K562 (cell line): ENCODE results near the gene THAP11. TPM values are rescaled to one million over a fixed set of nuclear protein-coding genes. Genes with fewer than 3 reads are reported as not detected.
A peak's percentile ranks its signal among the peaks of the same experiment; 100 is the strongest.

ENCODE experiments used
- CBX8 ChIP-seq: fragments of 200-600 bp; sonication (generic); IDR thresholded peaks from 2 replicates; pipeline ENCODE4 v1.6.1; 2012; ENCODE audit warnings: borderline replicate concordance, mixed run types, low read depth, mild to moderate bottlenecking, moderate library complexity, mixed read lengths, low read length, control low read depth, inconsistent platforms; ENCODE audit not compliant: poor library complexity, severe bottlenecking; ENCODE audit errors: extremely low read depth
- E2F1 ChIP-seq: sonication (generic); formaldehyde crosslinking; IDR thresholded peaks from 2 replicates; pipeline ENCODE4 v1.8.1; 2023; ENCODE audit warnings: mild to moderate bottlenecking, missing genetic modification reagents, moderate library complexity
- HMG20B ChIP-seq: fragments of 250-450 bp; sonication (Bioruptor Pico); IDR thresholded peaks from 2 replicates; pipeline ENCODE4 v1.5.0; 2021; ENCODE audit warnings: mild to moderate bottlenecking
- HNRNPL ChIP-seq: fragments of 200-400 bp; formaldehyde crosslinking; IDR thresholded peaks from 2 replicates; pipeline ENCODE4 v1.6.1; 2017; ENCODE audit warnings: low read depth, mild to moderate bottlenecking, low read length
- ILK ChIP-seq: fragments of 450-650 bp; IDR thresholded peaks from 2 replicates; pipeline ENCODE4 v1.6.1; 2016; ENCODE audit warnings: missing genetic modification characterization, low read depth, mild to moderate bottlenecking, missing compliant biosample characterization, moderate library complexity, borderline replicate concordance
- KHSRP ChIP-seq: fragments of 450-650 bp; IDR thresholded peaks from 2 replicates; pipeline ENCODE4 v1.6.1; 2017
- KLF10 ChIP-seq: fragments of 250-450 bp; sonication (Bioruptor Pico); IDR thresholded peaks from 2 replicates; pipeline ENCODE4 v1.6.1; 2021; ENCODE audit warnings: matching md5 sums
- L3MBTL2 ChIP-seq: fragments of 450-650 bp; IDR thresholded peaks from 2 replicates; pipeline ENCODE4 v1.6.1; 2016; ENCODE audit warnings: mild to moderate bottlenecking, moderate library complexity
- MEF2D ChIP-seq: conservative IDR thresholded peaks from 2 replicates; pipeline ENCODE4 v1.6.1; 2016; ENCODE audit warnings: low read depth, missing genetic modification characterization, missing compliant biosample characterization
- MIER1 ChIP-seq: fragments of 450-650 bp; IDR thresholded peaks from 2 replicates; pipeline ENCODE4 v1.6.1; 2016; ENCODE audit warnings: antibody characterized with exemption, mild to moderate bottlenecking, low read depth
- NFYB ChIP-seq: IDR thresholded peaks from 2 replicates; pipeline ENCODE4 v1.6.1; 2011; ENCODE audit warnings: mild to moderate bottlenecking, moderate library complexity; ENCODE audit not compliant: insufficient read length; ENCODE audit errors: extremely low read depth
- PHB ChIP-seq: fragments of 250-450 bp; sonication (Bioruptor Pico); IDR thresholded peaks from 2 replicates; pipeline ENCODE4 v1.5.0; 2021
- PRDM10 ChIP-seq: fragments of 450-650 bp; IDR thresholded peaks from 2 replicates; pipeline ENCODE4 v1.6.1; 2018; ENCODE audit not compliant: partially characterized antibody
- PRMT5 ChIP-seq: sonication (generic); formaldehyde crosslinking; IDR thresholded peaks from 2 replicates; pipeline ENCODE4 v1.5.0; 2020; ENCODE audit warnings: missing genetic modification reagents
- RAD21 ChIP-seq, 2 experiments: fragments of 250-450 bp in 1 of 2; fragments of 450-650 bp in 1 of 2; sonication (Bioruptor Pico) in 1 of 2; formaldehyde crosslinking in 1 of 2; IDR thresholded peaks in 1 of 2; conservative IDR thresholded peaks in 1 of 2; 2 replicates each; pipeline versions ENCODE4 v1.4.0 to v1.8.0; 2020 to 2022; ENCODE audit warnings: mild to moderate bottlenecking in 2 of 2, moderate library complexity in 1 of 2
- RBM17 ChIP-seq: fragments of 200-400 bp; formaldehyde crosslinking; IDR thresholded peaks from 2 replicates; pipeline ENCODE4 v1.6.1; 2017; ENCODE audit warnings: low read depth, mild to moderate bottlenecking, low read length, borderline replicate concordance
- TCFL5 ChIP-seq: fragments of 250-450 bp; sonication (Bioruptor Pico); conservative IDR thresholded peaks from 2 replicates; pipeline ENCODE4 v1.6.1; 2021; ENCODE audit warnings: mild to moderate bottlenecking, moderate library complexity, matching md5 sums
- TSC22D4 ChIP-seq: fragments of 450-650 bp; IDR thresholded peaks from 2 replicates; pipeline ENCODE4 v1.6.1; 2016; ENCODE audit warnings: missing genetic modification characterization, missing biosample characterization, control low read depth
- XRCC3 ChIP-seq: fragments of 450-650 bp; IDR thresholded peaks from 2 replicates; pipeline ENCODE4 v1.6.1; 2017; ENCODE audit warnings: mild to moderate bottlenecking, moderate library complexity
- ZC3H4 ChIP-seq: sonication (generic); formaldehyde crosslinking; IDR thresholded peaks from 2 replicates; pipeline ENCODE4 v1.9.0; 2021; ENCODE audit warnings: missing genetic modification reagents, borderline replicate concordance
- ZNF184 ChIP-seq: sonication (generic); formaldehyde crosslinking; IDR thresholded peaks from 2 replicates; pipeline ENCODE4 v1.5.0; 2020; ENCODE audit warnings: missing genetic modification reagents
- ZNF197 ChIP-seq: fragments of 200-800 bp; sonication (Bioruptor generic); IDR thresholded peaks from 2 replicates; pipeline ENCODE4 v1.6.1; 2016; ENCODE audit warnings: low read depth, missing genetic modification characterization, missing compliant biosample characterization
- ZNF23 ChIP-seq: fragments of 250-450 bp; sonication (Bioruptor Pico); IDR thresholded peaks from 2 replicates; pipeline ENCODE4 v1.4.0; 2020; ENCODE audit warnings: mild to moderate bottlenecking
- ZNF584 ChIP-seq: fragments of 200-800 bp; sonication (Bioruptor generic); IDR thresholded peaks from 2 replicates; pipeline ENCODE4 v1.6.1; 2016; ENCODE audit warnings: low read depth, mild to moderate bottlenecking, missing genetic modification characterization, missing compliant biosample characterization
- polyA plus RNA-seq, 8 experiments: library from polyadenylated mRNA; depleted of rRNA in 4 of 8; stranded (reverse) in 5 of 8; unstranded in 3 of 8; fragments of >200 nt; fragmentation: Nextera tagmentation in 2 of 8; fragmentation: Illumina TruSeq in 1 of 8; extraction: Ambion mirVana in 2 of 8; extraction: Trizol in 1 of 8; gene quantifications; 2 replicates each; pipeline versions ENCODE4 v1.2.1 to v1.2.3, GENCODE V29; 2011 to 2014; ENCODE audit warnings: inconsistent platforms in 1 of 8, missing spikeins in 1 of 8
- total RNA-seq, 7 experiments: library from RNA; depleted of rRNA in 6 of 7; stranded (reverse); fragments of >200 nt in 6 of 7; fragmentation: Illumina TruSeq in 2 of 7; extraction: Trizol in 2 of 7; gene quantifications; 2 replicates each; pipeline versions ENCODE4 v1.2.1 to v1.2.3, GENCODE V29; 2011 to 2021; ENCODE audit warnings: low replicate concordance in 1 of 7

Gene THAP11
- total and polyA plus RNA-seq, 9 of the 15 experiments (the other 6 are each of a cell fraction or from before 2014, with no cell fraction given): 2.4 to 31.6 (median 21.4) TPM

- TF ChIP-seq HMG20B (CRISPR knock-in tag): no peak
- peak; percentile 89 for TF ChIP-seq L3MBTL2
- TF ChIP-seq PRDM10: no peak
- no peak for TF ChIP-seq NFYB
- no peak for TF ChIP-seq TSC22D4 (tag)
- no peak; the same call in 1 of the 2 replicates for TF ChIP-seq E2F1
- no peak for TF ChIP-seq ILK (tag)
- TF ChIP-seq TCFL5: no peak
- TF ChIP-seq ZNF197 (CRISPR knock-in tag): no peak
- no peak for TF ChIP-seq RBM17
- no peak for TF ChIP-seq KHSRP
- no peak for TF ChIP-seq PRMT5 (CRISPR knock-in tag)
- no peak for TF ChIP-seq PHB
- no peak for TF ChIP-seq ZNF23
- no peak for TF ChIP-seq ZNF184 (CRISPR knock-in tag)
- TF ChIP-seq HNRNPL: no peak
- TF ChIP-seq ZNF584 (CRISPR knock-in tag): no peak
- TF ChIP-seq CBX8: no peak
- no peak for TF ChIP-seq ZC3H4 (CRISPR knock-in tag)
- TF ChIP-seq MEF2D (tag): no peak
- no peak for TF ChIP-seq RAD21 (CRISPR knock-in tag; conservative IDR thresholded peaks at IDR 0.05 in 1 of 2, IDR thresholded peaks at IDR 0.05 in 1 of 2)
- no peak for TF ChIP-seq MIER1
- TF ChIP-seq KLF10 (CRISPR knock-in tag): no peak
- TF ChIP-seq XRCC3: no peak
Observed at GRCh38 chr16:67833415-67834241, 8.5 kb upstream of the THAP11 start (continued).
